ENCODE results near the gene FGFR3. TPM values are rescaled to one million over a fixed set of nuclear protein-coding genes. Genes with fewer than 3 reads are reported as not detected.

Gene FGFR3
- total and polyA plus RNA-seq, 2 of the 8 experiments (the other 6 are each of a cell fraction or from before 2014, with no cell fraction given): 9.0 to 19.5 TPM

DNA sequence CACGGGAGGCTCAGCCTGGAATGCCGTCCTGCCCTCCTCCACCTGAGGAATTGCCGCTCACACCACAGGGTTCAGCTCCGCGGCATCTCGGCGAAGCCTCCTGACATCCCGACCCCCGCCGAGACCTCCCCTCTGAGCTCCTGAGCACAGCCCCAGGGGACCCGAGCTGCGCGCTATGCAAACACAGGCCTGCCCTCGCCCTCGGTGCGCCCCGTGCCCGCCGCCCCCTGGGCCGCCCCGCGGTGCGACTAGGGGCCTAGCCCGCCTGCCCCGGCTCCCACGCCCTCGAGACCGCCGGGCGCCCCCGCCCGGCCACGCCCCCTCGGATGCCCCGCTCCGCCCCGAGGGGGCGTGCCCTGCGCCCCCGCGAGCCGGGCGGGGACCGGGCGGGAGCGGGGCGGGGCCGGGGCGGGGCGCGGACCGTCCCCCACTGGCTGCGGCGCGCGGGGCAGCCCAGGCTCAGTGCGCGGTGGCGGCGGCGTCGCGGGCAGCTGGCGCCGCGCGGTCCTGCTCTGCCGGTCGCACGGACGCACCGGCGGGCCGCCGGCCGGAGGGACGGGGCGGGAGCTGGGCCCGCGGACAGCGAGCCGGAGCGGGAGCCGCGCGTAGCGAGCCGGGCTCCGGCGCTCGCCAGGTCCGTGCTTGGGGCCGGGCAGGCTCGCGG lies at the start of gene FGFR3 (continued):
- TF ChIP-seq, protein P1, sequence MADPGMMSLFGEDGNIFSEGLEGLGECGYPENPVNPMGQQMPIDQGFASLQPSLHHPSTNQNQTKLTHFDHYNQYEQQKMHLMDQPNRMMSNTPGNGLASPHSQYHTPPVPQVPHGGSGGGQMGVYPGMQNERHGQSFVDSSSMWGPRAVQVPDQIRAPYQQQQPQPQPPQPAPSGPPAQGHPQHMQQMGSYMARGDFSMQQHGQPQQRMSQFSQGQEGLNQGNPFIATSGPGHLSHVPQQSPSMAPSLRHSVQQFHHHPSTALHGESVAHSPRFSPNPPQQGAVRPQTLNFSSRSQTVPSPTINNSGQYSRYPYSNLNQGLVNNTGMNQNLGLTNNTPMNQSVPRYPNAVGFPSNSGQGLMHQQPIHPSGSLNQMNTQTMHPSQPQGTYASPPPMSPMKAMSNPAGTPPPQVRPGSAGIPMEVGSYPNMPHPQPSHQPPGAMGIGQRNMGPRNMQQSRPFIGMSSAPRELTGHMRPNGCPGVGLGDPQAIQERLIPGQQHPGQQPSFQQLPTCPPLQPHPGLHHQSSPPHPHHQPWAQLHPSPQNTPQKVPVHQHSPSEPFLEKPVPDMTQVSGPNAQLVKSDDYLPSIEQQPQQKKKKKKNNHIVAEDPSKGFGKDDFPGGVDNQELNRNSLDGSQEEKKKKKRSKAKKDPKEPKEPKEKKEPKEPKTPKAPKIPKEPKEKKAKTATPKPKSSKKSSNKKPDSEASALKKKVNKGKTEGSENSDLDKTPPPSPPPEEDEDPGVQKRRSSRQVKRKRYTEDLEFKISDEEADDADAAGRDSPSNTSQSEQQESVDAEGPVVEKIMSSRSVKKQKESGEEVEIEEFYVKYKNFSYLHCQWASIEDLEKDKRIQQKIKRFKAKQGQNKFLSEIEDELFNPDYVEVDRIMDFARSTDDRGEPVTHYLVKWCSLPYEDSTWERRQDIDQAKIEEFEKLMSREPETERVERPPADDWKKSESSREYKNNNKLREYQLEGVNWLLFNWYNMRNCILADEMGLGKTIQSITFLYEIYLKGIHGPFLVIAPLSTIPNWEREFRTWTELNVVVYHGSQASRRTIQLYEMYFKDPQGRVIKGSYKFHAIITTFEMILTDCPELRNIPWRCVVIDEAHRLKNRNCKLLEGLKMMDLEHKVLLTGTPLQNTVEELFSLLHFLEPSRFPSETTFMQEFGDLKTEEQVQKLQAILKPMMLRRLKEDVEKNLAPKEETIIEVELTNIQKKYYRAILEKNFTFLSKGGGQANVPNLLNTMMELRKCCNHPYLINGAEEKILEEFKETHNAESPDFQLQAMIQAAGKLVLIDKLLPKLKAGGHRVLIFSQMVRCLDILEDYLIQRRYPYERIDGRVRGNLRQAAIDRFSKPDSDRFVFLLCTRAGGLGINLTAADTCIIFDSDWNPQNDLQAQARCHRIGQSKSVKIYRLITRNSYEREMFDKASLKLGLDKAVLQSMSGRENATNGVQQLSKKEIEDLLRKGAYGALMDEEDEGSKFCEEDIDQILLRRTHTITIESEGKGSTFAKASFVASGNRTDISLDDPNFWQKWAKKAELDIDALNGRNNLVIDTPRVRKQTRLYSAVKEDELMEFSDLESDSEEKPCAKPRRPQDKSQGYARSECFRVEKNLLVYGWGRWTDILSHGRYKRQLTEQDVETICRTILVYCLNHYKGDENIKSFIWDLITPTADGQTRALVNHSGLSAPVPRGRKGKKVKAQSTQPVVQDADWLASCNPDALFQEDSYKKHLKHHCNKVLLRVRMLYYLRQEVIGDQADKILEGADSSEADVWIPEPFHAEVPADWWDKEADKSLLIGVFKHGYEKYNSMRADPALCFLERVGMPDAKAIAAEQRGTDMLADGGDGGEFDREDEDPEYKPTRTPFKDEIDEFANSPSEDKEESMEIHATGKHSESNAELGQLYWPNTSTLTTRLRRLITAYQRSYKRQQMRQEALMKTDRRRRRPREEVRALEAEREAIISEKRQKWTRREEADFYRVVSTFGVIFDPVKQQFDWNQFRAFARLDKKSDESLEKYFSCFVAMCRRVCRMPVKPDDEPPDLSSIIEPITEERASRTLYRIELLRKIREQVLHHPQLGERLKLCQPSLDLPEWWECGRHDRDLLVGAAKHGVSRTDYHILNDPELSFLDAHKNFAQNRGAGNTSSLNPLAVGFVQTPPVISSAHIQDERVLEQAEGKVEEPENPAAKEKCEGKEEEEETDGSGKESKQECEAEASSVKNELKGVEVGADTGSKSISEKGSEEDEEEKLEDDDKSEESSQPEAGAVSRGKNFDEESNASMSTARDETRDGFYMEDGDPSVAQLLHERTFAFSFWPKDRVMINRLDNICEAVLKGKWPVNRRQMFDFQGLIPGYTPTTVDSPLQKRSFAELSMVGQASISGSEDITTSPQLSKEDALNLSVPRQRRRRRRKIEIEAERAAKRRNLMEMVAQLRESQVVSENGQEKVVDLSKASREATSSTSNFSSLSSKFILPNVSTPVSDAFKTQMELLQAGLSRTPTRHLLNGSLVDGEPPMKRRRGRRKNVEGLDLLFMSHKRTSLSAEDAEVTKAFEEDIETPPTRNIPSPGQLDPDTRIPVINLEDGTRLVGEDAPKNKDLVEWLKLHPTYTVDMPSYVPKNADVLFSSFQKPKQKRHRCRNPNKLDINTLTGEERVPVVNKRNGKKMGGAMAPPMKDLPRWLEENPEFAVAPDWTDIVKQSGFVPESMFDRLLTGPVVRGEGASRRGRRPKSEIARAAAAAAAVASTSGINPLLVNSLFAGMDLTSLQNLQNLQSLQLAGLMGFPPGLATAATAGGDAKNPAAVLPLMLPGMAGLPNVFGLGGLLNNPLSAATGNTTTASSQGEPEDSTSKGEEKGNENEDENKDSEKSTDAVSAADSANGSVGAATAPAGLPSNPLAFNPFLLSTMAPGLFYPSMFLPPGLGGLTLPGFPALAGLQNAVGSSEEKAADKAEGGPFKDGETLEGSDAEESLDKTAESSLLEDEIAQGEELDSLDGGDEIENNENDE (IDR thresholded peaks at IDR 0.05; ENCODE audit: insufficient replicate concordance, low read length): no peak

Measured in H1 (cell line).